NCI-H187 treated with DMSO at 0.1 percent for 48 hours (cell line): ENCODE data around the gene SLC30A1.

Experiments used
- DNase-seq: peaks from one replicate; lab custom pipeline; 2025; lab: John Stamatoyannopoulos, UW

The SLC30A1 gene

DNA sequence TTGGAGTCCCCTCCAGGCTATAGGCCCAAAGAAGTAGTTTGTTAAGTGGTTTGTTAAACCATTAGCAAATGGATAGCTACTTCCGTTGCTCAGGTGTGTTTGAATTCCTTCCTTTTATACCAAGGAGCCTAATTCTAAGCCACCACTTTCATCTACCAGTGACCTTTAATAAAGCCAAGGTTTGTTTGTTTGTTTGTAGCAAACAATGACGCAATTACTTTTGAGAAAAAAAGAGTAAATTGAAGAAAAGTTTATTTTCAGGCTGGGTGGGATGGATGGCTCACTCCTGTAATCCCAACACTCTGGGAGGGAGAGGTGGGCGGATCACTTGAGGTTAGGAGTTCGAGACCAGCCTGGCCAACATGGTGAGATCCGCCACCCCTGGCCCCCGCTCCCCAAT, 56.2 kb downstream of the SLC30A1 start:
- DNase-seq: no peak
